Measurements from ENCODE around the gene TRMT44.
"Not testable (repeated sequence)": the region's sequence is repeated elsewhere in the genome, so short reads cannot be mapped to it uniquely, and the experiment has no call there.

Gene TRMT44

GRCh38 chr4:8478801-8479744, 38.5 kb downstream of the TRMT44 start:
- Histone ChIP-seq H3K4me3 (ENCODE audit: low read length) (no peak overlapping the region), H3K36me3 (replicated peaks; ENCODE audit: low read depth, low read length) (peaks cover 12% of the 10 kb centered on the region)

DNA sequence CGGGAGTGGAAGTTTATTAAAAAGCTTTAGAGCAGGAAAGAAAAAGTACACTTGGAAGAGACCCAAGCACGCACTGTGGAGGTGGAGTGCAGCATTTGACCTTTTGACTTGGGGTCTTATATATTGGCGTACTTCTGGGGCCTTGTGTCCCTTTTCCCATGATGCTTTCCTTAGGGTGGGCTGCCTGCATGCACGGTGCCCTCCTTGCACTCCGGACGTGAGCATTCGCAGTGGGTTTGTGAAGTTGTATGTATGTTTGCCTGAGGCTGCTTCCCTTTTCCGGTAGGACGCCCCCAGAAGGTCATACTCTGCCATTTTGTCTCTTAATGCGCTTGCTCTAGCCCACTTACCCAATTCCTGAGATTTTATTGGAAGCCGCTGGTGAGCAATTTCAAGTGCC, 39.6 kb downstream of the TRMT44 start:
- peaks cover 9% of the 10 kb centered on the region for H3K4me1 ChIP-seq (ENCODE audit: low read length)
- no peaks in the 10 kb centered on the region for H3K27me3 ChIP-seq (ENCODE audit: low read depth, low read length)
- no peak overlapping the region for H3K4me3 ChIP-seq (ENCODE audit: low read length)
- H3K4me2 ChIP-seq (ENCODE audit: low read length) = no peak overlapping the region
- H4K20me1 ChIP-seq (ENCODE audit: insufficient read depth, low read length) = no peaks in the 10 kb centered on the region
- H3K79me2 ChIP-seq (ENCODE audit: low read length) = no peaks in the 10 kb centered on the region
- H3K9me3 ChIP-seq (ENCODE audit: insufficient read depth, low read length) = no peaks in the 10 kb centered on the region
- no peak for TF ChIP-seq EZH2phosphoT487 (IDR thresholded peaks at IDR 0.05; ENCODE audit: low read depth)
- H3K9ac ChIP-seq (ENCODE audit: low read length) = no peak overlapping the region
- H2AFZ ChIP-seq (ENCODE audit: low read depth, low read length) = no peak overlapping the region
- no peak overlapping the region for H3K27ac ChIP-seq (ENCODE audit: low read length)
- H3K36me3 ChIP-seq (replicated peaks; ENCODE audit: low read depth, low read length) = peaks cover 12% of the 10 kb centered on the region

More at GRCh38 chr4:8478801-8479744, 38.5 kb downstream of the TRMT44 start:
- peaks cover 11% of the 10 kb centered on the region for H3K4me1 ChIP-seq (ENCODE audit: low read length)
- TF ChIP-seq, protein P1, sequence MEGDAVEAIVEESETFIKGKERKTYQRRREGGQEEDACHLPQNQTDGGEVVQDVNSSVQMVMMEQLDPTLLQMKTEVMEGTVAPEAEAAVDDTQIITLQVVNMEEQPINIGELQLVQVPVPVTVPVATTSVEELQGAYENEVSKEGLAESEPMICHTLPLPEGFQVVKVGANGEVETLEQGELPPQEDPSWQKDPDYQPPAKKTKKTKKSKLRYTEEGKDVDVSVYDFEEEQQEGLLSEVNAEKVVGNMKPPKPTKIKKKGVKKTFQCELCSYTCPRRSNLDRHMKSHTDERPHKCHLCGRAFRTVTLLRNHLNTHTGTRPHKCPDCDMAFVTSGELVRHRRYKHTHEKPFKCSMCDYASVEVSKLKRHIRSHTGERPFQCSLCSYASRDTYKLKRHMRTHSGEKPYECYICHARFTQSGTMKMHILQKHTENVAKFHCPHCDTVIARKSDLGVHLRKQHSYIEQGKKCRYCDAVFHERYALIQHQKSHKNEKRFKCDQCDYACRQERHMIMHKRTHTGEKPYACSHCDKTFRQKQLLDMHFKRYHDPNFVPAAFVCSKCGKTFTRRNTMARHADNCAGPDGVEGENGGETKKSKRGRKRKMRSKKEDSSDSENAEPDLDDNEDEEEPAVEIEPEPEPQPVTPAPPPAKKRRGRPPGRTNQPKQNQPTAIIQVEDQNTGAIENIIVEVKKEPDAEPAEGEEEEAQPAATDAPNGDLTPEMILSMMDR (IDR thresholded peaks at IDR 0.05; ENCODE audit: low read depth, low read length) = no peak
- no peak for TF ChIP-seq EZH2phosphoT487 (IDR thresholded peaks at IDR 0.05; ENCODE audit: low read depth)
- H2AFZ ChIP-seq (ENCODE audit: low read depth, low read length) = no peak overlapping the region
- no peaks in the 10 kb centered on the region for H3K9me3 ChIP-seq (ENCODE audit: insufficient read depth, low read length)
- no peak overlapping the region for H3K9ac ChIP-seq (ENCODE audit: low read length)
- no peaks in the 10 kb centered on the region for H3K27me3 ChIP-seq (ENCODE audit: low read depth, low read length)
- H3K4me2 ChIP-seq (ENCODE audit: low read length) = no peak overlapping the region
- H3K27ac ChIP-seq (ENCODE audit: low read length) = no peak overlapping the region
- no peaks in the 10 kb centered on the region for H3K79me2 ChIP-seq (ENCODE audit: low read length)
- no peaks in the 10 kb centered on the region for H4K20me1 ChIP-seq (ENCODE audit: insufficient read depth, low read length)

GRCh38 chr4:8486643-8487042, 46.1 kb downstream of the TRMT44 start:
- H3K4me3 ChIP-seq (ENCODE audit: low read length); H3K27ac ChIP-seq (ENCODE audit: low read length); H3K4me2 ChIP-seq (ENCODE audit: low read length); H4K20me1 ChIP-seq (ENCODE audit: insufficient read depth, low read length); H3K79me2 ChIP-seq (ENCODE audit: low read length); H3K4me1 ChIP-seq (ENCODE audit: low read length); H3K36me3 ChIP-seq (replicated peaks; ENCODE audit: low read depth, low read length); H3K27me3 ChIP-seq (ENCODE audit: low read depth, low read length); H3K9me3 ChIP-seq (ENCODE audit: insufficient read depth, low read length); H2AFZ ChIP-seq (ENCODE audit: low read depth, low read length); H3K9ac ChIP-seq (ENCODE audit: low read length): not testable (repeated sequence)

- H3K4me2 ChIP-seq (ENCODE audit: low read length) = no peak overlapping the region
- H3K27me3 ChIP-seq (ENCODE audit: low read depth, low read length) = no peaks in the 10 kb centered on the region
- H3K79me2 ChIP-seq (ENCODE audit: low read length) = no peaks in the 10 kb centered on the region
- TF ChIP-seq, protein P1 (IDR thresholded peaks at IDR 0.05; ENCODE audit: low read depth, low read length) = no peak
- no peak for TF ChIP-seq EZH2phosphoT487 (IDR thresholded peaks at IDR 0.05; ENCODE audit: low read depth)
- H3K36me3 ChIP-seq (replicated peaks; ENCODE audit: low read depth, low read length) = no peaks in the 10 kb centered on the region
- H3K4me3 ChIP-seq (ENCODE audit: low read length) = no peak overlapping the region
- H3K9me3 ChIP-seq (ENCODE audit: insufficient read depth, low read length) = no peaks in the 10 kb centered on the region
- no peak overlapping the region for H3K9ac ChIP-seq (ENCODE audit: low read length)
- H2AFZ ChIP-seq (ENCODE audit: low read depth, low read length) = no peak overlapping the region
- no peaks in the 10 kb centered on the region for H3K4me1 ChIP-seq (ENCODE audit: low read length)
- no peak overlapping the region for H3K27ac ChIP-seq (ENCODE audit: low read length)
- no peaks in the 10 kb centered on the region for H4K20me1 ChIP-seq (ENCODE audit: insufficient read depth, low read length)
Measured at GRCh38 chr4:8488791-8489369, 48.3 kb downstream of the TRMT44 start.

DNA sequence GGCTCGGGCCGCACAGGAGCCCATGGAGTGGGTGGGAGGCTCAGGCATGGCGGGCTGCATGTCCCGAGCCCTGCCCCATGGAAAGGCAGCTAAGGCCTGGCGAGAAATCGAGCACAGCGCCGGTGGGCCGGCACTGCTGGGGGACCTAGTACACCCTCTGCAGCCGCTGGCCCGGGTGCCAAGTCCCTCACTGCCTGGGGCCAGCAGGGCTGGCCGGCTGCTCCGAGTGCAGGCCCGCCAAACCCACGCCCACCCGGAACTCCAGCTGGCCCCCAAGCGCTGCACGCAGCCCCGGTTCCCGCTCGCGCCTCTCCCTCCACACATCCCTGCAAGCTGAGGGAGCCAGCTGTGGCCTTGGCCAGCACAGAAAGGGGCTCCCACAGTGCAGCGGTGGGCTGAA, 50.9 kb downstream of the TRMT44 start:
- not testable (repeated sequence) for H3K4me3 ChIP-seq (ENCODE audit: low read length); H3K9ac ChIP-seq (ENCODE audit: low read length); H3K4me2 ChIP-seq (ENCODE audit: low read length); H3K4me1 ChIP-seq (ENCODE audit: low read length); H2AFZ ChIP-seq (ENCODE audit: low read depth, low read length); H4K20me1 ChIP-seq (ENCODE audit: insufficient read depth, low read length); H3K9me3 ChIP-seq (ENCODE audit: insufficient read depth, low read length); H3K79me2 ChIP-seq (ENCODE audit: low read length); H3K27ac ChIP-seq (ENCODE audit: low read length); H3K36me3 ChIP-seq (replicated peaks; ENCODE audit: low read depth, low read length); H3K27me3 ChIP-seq (ENCODE audit: low read depth, low read length)

Measured in OCI-LY3 (cell line).